ENCODE data around the gene RASSF7. TPM values are rescaled to one million over a fixed set of nuclear protein-coding genes. Genes with fewer than 3 reads are reported as not detected.

The RASSF7 gene
- total and polyA plus RNA-seq, 9 donors = 4.7 to 163 (median 9.4) TPM; not detected in 1

DNA sequence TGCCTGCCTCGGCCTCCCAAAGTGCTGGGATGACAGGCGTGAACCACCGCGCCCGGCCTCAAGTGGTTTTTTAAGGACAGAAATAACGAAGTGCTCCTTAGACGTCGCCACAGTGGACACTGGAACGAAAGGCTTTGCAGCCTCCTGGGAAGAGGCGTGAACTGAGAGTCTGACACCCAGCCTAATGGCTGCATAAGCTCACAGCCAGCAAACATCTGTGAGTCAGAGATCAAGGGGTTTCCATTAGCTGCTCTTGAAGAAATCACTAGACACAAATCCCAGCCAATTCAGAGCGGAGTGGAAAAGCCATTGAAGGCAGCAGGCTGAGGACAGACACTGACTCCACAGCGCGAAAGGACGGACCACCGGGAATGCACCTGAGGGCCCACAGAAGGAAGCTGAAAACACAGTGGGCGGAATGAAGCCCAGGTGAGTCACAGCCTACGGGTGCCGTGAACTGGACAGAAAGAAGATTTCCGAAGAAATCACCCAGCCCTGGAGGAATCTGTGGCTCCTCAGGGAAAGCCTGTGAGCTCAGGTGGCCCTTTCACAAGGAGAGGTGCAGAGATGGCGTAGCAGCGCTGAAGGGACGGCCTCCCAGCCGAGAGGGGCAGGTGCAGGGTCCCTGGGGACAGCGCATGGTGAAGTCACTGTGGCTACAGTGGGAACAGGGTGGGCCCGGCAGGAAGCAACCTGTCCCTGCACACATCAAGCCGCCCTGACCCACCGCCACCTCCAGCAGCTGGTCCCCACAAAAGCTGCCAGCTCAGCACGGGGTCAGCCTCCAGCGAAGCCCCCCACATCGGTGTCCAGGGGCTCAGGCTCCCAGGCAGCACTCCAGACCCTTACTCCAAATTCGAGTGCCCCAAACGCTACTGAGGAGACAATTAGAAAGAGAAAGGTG lies 11.8 kb upstream of the RASSF7 start:
- DNase-seq = no peak
- 86 to 89% (median 86%) methylated on average over 28 to 32 of the region's 32 CpGs for WGBS, 3 donors

DNA sequence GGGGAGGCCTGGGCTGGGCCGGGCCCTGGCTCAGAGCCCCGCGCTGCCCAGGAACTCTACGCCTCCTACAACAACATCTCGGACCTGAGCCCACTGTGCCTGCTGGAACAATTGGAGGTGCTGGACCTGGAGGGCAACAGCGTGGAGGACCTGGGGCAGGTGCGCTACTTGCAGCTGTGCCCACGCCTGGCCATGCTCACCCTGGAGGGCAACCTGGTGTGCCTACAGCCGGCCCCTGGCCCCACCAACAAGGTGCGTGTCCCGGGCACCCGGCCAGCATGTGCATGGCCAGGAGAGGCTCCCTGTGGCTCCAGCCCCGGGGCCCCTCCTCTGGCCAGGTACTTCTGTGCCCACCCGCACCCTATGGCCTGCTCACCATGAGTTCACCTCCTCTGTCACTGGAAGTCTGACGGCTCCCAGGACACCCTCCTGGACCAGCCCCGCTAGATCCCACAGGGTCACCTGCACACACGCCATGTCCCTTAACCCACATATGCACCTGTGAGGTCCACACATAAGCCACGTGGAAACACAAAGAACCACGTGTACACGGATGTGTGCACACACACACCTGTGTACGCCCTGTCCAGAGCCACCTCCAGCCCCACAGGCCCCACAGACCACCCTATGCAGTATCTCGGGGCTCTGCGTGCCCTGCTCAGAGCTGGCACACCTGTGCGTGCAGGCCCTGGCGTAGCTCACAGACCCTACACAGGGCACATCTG lies 10.6 kb upstream of the RASSF7 start:
- Histone ChIP-seq H3K4me3 (no peak overlapping the region), H3K4me1 (ENCODE audit: insufficient read depth) (peaks cover 1% of the 10 kb centered on the region), H3K27ac (no peak overlapping the region), H3K27me3 (peaks cover 3% of the 10 kb centered on the region), H3K36me3 (no peaks in the 10 kb centered on the region), H3K9me3 (no peaks in the 10 kb centered on the region)
- DNase-seq = no peak
- 91 to 93% (median 93%) methylated on average over 25 of the region's 25 CpGs for WGBS, 3 donors
- TF ChIP-seq, protein P1, sequence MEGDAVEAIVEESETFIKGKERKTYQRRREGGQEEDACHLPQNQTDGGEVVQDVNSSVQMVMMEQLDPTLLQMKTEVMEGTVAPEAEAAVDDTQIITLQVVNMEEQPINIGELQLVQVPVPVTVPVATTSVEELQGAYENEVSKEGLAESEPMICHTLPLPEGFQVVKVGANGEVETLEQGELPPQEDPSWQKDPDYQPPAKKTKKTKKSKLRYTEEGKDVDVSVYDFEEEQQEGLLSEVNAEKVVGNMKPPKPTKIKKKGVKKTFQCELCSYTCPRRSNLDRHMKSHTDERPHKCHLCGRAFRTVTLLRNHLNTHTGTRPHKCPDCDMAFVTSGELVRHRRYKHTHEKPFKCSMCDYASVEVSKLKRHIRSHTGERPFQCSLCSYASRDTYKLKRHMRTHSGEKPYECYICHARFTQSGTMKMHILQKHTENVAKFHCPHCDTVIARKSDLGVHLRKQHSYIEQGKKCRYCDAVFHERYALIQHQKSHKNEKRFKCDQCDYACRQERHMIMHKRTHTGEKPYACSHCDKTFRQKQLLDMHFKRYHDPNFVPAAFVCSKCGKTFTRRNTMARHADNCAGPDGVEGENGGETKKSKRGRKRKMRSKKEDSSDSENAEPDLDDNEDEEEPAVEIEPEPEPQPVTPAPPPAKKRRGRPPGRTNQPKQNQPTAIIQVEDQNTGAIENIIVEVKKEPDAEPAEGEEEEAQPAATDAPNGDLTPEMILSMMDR (IDR thresholded peaks at IDR 0.05) = no peak
- TF ChIP-seq EP300 (IDR thresholded peaks at IDR 0.05) (no peak), POLR2A (IDR thresholded peaks at IDR 0.05) (no peak)
- intact Hi-C loops (cut with DNase I) = loop anchor here in 2 of 4 donors (5.0 kb wide), 2 partner anchors 172 to 177 kb away; no protein-coding TSS in a partner anchor

More for the DNA sequence above, 11.8 kb upstream of the RASSF7 start:
- no peak overlapping the region for H3K27ac ChIP-seq
- H3K36me3 ChIP-seq = no peaks in the 10 kb centered on the region
- intact Hi-C loops (cut with DNase I) = no loop called here
- no peaks in the 10 kb centered on the region for H3K9me3 ChIP-seq
- no peaks in the 10 kb centered on the region for H3K4me1 ChIP-seq (ENCODE audit: insufficient read depth)
- peaks cover 3% of the 10 kb centered on the region for H3K27me3 ChIP-seq
- no peak overlapping the region for H3K4me3 ChIP-seq
- TF ChIP-seq, protein P1 (IDR thresholded peaks at IDR 0.05) = no peak
- TF ChIP-seq EP300 (IDR thresholded peaks at IDR 0.05) (no peak), POLR2A (IDR thresholded peaks at IDR 0.05) (no peak)

DNA sequence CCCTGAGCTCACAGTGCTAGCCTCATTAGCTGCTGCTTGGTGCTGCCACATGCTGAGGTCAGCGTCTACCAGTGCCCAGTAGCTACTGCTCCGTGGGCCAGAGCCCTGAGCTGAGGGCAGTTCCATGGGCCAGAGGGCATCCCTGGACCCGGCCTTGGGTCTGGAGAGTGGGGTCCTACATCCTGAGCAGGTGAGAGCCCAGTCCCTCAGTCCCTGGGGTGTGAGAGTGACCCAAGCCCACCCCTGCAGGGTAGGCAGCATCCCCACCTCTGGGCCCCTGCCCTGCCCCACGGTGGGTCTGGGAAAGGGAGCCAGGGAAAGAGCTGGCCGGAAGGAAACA lies 10.1 kb upstream of the RASSF7 start:
- no peak for TF ChIP-seq POLR2A (IDR thresholded peaks at IDR 0.05)
- no peak for TF ChIP-seq EP300 (IDR thresholded peaks at IDR 0.05)
- intact Hi-C loops (cut with DNase I) = loop anchor here in 2 of 4 donors (5.0 kb wide), 2 partner anchors 172 to 177 kb away; no protein-coding TSS in a partner anchor
- Histone ChIP-seq H3K27ac (no peak overlapping the region), H3K4me3 (no peak overlapping the region), H3K4me1 (ENCODE audit: insufficient read depth) (peaks cover 2% of the 10 kb centered on the region), H3K9me3 (no peaks in the 10 kb centered on the region), H3K27me3 (peaks cover 3% of the 10 kb centered on the region), H3K36me3 (no peaks in the 10 kb centered on the region)
- 80 to 94% (median 86%) methylated on average over 3 to 5 of the region's 5 CpGs for WGBS, 3 donors
- no peak for DNase-seq

DNA sequence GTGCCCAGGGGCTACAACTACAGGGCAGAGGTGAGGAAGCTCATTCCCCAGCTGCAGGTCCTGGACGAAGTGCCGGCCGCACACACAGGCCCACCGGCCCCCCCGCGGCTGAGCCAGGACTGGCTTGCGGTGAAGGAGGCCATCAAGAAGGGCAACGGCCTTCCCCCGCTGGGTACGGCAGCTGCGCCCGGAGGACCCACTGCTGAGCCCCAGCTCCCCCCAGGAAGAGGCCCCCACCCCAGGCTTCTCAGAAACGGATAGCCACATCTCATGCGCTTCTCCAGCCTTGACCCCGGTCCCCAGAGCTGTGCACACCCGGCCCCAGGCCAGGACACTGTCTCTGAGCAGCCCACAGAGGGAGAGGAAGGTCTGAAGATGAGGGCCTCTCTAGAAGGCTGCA lies 9.6 kb upstream of the RASSF7 start:
- intact Hi-C loops (cut with DNase I) = loop anchor here in 2 of 4 donors (5.0 kb wide), 2 partner anchors 171 to 176 kb away; no protein-coding TSS in a partner anchor
- no peak for TF ChIP-seq EP300 (IDR thresholded peaks at IDR 0.05)
- no peak for TF ChIP-seq POLR2A (IDR thresholded peaks at IDR 0.05)
- TF ChIP-seq, protein P1 (IDR thresholded peaks at IDR 0.05) = no peak
- Histone ChIP-seq H3K4me1 (ENCODE audit: insufficient read depth) (peaks cover 4% of the 10 kb centered on the region), H3K27ac (no peak overlapping the region), H3K27me3 (peaks cover 3% of the 10 kb centered on the region), H3K9me3 (no peaks in the 10 kb centered on the region), H3K36me3 (no peaks in the 10 kb centered on the region), H3K4me3 (no peak overlapping the region)
- 77 to 83% (median 81%) methylated on average over 5 to 16 of the region's 16 CpGs for WGBS, 3 donors
- no peak for DNase-seq
